GM19452 (cell line): Measurements from ENCODE around the gene SYT1.

Source experiments
- ATAC-seq: cut with Tn5 transposase; IDR thresholded peaks from one replicate; pipeline ENCODE4 v1.9.1; 2021; ENCODE audit not compliant: unreplicated experiment

Gene SYT1

DNA sequence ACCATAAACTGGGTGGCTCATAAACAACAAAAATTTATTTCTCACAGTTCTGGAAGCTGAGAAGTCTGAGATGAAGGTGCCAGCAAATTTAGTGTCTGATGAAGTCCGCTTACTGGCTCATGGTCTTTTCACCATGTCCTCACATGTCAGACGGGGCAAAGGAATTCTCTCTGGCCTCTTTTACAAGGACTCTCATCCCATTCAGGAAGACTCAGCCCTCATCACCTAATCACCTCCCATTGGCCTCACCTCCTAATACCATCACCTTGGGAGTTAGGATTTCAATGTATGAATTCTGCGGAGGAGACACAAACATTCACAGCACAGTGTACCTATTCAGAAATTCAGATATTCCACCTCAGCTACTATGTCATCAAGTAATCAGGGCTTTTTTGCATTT lies 468.6 kb downstream of the SYT1 start:
- no peak for ATAC-seq

DNA sequence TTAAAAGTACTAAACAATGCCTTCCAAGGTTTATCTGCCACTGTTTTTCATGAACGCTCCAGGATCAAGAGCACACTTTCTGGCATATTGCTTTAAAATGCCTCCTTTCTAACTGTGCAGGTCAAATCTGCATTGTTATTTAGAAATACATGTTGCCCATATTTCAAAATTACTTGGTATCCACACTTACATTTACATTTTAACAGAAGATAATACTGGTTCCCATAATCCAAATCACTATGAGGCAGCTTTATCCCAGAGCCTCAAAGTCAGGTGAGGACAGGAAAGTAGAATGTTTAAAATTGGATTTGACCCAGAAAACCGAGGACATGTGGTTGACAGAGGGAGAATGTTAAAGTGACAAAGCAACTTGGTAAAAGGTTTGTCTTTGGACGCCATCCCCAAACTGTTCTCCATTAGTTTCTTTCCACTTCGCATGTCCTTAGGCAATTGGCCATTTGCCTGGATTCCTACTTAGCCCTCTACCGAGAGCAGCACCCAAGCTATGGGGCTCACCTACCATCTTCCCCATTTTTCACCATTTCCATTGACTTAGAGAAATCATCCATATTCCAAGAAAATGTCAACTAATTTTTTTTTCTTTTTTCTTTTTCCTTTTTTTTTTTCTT lies 473.2 kb downstream of the SYT1 start:
- no peak for ATAC-seq

DNA sequence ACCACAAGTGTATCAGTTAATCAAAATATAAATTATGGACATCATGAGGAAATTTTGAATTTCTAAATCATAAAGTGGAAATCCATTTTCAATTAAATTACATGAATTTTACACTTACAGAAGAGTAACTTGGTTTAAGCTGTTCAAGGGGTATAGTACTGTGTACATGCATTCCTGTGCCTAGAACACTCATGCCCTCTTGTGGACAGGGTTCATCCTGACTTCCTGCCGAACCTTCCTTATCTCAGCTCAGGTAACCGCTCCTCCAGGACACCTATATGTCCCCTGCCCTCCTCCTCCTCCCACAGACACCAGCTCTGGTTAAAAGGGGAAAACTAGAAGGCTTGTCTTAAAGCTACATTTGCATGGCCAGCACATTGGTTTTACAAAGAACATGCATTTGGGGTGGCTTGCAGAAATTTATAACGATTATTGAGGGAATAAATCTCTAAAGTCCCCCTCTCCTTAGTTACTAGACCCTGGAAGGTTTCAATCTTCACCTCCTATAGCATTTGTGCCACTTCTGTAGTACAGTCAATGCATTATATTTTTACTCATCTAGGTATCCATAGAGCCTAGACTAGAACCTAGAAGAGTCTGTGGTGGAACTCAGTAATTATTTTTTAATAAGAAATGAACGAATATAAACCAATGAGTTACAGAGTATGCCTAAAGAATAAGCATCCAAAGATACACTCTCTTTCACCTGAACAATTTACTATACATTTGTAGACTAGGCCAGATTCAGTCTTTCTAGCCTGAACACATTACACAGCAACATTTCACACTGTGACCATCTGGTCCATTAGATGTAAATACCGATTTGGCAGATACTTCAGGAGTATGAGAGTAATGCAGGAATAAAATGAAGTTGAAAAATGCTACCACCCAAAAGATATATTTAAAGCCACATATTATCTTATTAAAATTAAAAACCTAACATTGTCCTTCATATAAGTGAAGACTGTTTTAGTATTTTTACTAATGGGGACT lies 480.6 kb downstream of the SYT1 start:
- ATAC-seq: peak; percentile 73

DNA sequence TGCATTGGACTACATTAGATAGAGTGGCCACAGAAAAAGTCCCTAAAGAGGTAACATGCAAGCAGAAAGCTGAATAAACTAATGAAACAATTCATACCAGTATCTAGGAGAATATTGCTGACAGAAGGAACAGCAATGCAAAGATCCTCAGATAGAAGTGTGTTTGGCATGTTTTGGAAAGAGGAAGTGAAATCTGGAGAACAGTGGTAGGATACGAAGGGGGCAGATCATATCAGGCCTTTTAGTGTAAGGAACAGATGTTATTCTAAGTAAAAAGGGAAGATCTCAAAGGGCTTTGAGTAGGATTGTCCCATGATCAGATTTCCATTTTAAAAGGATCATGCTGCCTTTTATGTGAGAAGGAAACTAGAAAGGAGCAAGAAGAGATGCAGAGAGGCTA lies 483.3 kb downstream of the SYT1 start:
- no peak for ATAC-seq

DNA sequence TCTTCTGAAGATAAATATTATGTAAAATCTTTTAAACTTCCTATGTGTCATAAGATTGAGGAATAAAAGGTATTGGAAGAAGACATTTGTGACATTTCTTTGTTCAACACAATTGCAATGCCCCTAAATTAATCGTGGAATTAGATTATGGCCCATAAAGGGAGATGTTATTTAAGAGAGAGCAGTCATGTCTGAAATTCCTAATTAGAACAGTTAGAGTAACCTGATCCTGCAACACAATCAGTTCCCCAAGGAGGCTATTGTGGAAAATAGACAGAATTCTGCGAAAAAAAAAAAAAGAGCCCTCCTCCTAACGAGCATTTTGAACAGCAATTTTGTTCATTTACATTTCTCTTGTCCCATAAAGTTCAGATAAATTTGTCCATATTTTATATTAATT lies 486.7 kb downstream of the SYT1 start:
- no peak for ATAC-seq

DNA sequence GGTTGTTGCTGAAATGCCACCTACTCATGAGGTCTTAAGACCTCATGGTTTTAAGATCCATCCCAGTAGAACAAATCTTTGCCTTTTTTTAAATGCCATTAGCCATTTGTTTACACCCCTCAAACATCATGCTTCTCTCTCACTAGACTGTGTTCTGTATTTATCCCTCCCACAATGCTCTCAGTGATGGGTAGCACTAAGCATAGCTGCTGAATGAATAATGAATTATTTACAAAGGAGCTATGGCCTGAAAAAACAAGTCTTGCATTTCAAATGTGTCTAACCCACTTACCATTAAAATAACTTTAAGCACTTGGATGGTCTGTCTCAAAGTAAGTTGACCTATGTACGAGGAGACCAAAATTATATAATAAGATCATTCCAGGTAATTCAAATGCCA lies 491.6 kb downstream of the SYT1 start:
- ATAC-seq: no peak

DNA sequence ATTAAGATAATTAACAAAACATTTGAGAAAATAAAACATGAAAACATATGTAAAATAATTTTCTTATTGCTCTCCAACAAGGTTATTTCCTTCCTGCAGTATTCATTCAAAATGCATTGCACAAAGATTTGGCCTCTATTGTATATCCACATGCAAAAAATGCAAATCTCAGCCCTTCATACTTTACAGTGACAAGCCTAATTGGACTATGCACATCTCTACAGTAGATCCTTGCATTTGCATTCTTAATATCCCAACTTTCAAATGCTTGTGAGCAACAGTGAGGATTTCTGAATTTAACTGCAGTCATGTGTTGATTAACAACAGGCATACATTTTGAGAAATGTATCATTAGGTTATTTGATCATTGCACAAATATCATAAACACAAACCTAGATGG lies 492.5 kb downstream of the SYT1 start:
- ATAC-seq: no peak

DNA sequence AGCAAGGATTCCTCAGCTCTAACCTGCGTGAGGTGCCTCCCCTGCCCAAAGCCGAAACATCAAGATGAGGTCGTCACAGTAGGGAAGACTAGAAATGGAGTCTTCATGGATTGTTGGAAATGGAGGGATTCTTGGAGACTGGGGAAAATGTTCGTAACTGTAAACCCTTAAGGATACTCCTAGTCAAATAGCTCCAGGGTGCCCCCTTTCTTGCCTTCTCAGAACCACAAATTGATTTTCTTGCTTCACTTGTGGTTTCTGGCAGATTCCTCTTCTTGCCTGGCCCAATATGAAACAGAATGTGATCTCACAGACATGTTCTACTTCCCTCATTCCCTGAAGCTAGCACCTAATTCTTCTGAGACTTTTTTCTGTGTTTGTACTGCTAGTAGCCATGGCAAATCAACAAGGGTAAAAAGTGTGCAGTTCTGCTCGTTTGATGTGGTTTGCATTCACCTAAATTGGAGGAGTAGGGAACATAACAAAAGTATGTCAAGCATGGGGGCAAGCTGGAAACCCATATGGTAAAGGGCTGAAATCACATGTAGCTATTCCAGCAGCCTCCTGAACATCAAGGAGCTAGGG lies 494.2 kb downstream of the SYT1 start:
- ATAC-seq: no peak

DNA sequence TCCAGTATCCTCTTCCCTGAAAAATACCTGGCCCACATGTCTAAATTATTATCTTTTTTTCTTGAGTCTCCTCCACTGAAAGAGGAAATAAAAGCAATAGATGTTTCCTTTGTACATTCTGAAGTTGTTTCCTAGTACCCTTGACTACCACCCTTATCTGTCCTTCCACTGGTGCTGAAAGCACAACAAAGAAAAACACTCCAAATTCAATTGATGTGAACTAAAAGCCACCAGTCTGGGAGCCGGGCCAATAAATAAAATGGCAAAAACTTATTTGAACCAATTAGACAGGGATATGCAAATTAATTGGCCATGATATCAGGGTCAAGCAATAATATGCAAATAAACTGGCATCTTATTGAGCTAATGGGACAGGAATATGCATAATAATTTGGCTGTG lies 495.7 kb downstream of the SYT1 start:
- no peak for ATAC-seq

DNA sequence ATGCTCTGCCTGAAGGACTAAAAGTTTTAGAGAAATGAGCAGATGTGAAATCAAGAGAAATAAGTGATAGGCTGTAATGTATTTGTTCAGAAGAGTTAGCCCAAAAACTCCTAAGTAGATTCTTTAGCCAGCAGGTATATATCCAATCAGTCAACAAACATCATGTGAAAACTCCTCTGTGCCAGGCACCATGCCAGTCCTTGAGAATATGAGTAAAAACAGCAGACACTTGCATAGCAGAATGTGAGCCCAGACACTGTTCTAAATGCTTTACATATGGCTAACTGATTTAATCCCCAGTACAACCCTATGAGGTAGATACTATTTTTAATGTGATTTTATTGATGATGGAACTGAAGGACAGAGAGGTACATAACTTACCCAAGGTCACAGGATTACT lies 496.4 kb downstream of the SYT1 start:
- no peak for ATAC-seq

DNA sequence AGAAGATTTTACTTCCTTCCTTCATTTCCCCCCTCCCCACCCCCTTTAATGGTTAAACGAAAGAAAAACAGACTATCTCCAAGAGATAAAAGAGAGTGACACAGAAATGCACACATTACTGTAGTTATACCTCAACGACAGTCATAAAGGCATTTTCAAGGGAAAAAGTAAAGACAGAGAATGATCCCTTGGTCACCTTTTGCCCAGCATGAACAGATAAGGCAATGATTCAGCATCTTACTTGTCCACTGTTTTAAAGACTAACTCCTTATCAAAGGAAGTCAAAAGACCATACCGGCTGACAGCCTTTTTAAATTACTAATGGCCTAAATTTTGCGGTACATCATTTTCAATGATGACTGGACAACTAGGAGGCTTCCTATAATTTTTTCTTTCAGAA lies 499.6 kb downstream of the SYT1 start:
- no peak for ATAC-seq

DNA sequence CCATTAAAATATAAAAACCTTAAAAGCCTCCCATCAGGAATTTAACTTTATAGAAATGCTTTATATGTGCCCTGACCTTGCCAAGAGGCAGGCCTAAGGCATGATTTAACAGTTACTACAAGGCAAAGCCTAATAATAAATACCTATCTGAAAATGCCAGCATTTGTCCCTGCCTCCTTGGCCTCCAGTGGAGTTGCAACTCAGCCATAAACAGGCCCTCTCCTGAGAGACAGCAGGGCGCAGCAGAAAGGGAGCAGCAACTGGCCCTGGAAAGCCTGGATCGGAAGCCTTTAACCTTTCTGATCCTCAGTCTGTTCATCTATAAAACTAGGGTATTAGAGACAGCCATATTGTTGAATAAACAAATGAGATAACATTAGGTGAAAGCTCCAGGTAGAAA lies 501.8 kb downstream of the SYT1 start:
- no peak for ATAC-seq

DNA sequence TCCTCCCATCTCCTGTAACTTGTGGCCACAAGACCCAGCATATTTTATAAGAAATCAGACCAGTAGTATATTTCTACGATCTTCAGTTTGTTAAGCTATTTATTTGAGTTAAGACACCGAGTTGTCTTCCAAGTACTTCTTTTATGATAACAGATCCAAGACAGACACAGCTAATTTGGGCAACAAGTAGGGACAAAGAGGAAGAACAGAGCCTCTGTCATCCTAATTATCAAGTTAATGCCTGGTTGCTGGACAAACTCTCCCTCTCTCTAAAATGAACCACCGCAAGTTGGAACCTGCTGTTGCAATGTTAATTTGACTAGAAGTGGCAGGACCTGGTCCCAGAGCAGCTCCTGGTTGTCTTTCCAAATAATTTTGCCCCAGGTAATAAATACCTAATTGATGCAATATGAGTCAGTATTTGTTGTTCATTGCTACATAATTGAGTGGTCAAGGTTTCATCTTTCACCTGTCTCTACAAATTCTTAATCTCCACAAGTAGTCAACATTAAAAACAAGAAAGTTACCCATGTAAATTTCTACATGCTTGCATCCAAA lies 502.5 kb downstream of the SYT1 start:
- ATAC-seq: no peak

DNA sequence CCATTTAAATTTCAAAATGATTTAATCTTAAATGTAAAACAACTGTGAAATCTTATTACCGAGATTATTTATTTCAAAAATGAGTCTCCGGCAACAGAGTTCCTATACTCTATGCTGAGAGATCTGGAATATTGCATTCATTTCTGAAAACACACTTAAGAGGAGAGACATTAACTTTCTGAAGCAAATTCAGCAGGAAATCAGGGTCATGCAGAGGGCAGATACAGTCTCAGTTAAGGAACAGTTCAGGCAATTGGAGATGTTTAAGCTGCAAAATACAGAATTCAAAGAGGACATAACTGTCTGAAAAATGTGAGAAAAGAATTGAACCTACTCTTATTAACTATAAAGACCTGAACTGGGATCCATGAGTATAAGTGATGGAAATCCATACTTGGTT lies 505.4 kb downstream of the SYT1 start:
- no peak for ATAC-seq

DNA sequence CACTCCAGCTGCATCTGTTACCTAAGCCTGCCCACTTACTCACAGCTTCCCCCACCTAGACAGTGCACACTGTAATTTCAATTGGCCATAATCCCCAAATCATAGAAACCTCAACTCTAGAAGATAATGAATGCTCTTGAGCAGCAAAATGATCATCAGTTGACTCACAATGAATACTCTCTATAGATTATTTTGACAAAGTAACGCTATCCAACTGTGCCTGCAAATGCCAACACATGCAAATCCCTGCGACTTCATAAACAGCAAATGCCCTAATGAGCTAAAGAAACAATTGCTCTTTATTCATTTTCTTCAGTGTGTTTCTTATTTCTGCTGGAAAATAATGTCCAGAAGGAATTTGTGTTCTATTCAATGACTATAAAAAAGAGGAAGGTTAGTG lies 506.7 kb downstream of the SYT1 start:
- no peak for ATAC-seq

DNA sequence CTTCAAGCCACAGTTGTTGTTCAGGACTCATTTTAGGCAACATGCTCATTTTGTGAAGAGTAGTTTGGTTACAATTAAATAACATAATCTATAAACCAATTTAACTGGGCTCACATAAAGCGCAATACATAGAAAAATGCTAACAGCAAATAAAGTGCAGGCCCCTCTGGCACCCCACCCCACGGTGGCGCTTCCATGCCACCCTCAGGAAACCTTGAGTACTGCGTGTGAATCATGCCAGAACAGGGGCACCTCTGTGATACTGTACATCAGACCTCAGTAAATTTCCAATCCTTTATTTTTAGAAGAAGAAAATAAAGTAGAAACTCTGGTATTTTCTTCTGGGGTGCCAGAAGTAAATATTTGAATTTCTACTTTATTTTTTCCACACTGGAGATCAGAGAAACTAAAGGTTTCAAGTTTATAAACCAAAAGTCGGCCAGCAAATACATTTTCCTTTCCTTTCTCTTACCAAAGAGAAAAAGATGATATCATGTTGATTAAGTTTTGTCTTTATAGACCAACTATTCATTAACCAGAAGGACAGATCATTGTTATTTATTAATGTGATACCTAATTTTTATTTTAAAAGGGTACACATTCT lies 509.4 kb downstream of the SYT1 start:
- ATAC-seq: peak; percentile 67

DNA sequence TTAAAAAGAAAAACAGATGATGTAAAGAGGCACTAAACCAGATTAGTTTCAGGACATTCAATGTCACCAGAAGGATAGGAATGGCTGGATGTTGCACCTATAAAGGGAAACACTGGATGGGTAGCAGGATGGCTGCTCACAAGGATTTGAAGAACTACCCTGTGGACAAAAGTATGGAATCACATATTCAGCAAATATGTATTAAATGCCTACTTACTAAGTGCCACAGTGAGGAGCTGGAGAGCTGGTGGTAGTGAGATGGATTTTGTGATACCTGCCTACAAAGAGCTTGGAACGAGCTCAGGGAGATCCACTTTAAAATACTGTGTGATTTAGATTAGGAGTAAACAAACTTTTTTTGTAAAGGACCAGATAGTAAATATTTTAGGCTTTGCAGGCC lies 510.0 kb downstream of the SYT1 start:
- ATAC-seq: no peak

DNA sequence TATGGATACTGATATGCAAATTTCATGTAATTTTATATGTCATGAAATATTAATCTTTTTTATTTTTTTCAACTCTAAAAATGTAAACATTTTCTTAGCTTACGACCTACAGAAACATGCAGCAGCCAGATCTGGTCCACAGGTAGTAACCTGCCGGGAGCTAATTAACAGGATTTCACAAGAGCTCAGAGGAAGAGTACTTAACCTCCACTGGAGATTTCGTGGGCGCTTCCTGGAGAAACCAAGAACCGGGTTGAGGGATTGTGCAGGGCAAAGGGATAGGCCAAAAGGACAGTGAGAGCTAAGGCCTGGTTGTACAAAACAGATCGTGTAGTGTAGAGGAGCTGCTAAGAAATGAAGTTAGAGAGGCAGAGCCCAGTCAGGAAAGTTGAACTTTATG lies 510.5 kb downstream of the SYT1 start:
- ATAC-seq: no peak

DNA sequence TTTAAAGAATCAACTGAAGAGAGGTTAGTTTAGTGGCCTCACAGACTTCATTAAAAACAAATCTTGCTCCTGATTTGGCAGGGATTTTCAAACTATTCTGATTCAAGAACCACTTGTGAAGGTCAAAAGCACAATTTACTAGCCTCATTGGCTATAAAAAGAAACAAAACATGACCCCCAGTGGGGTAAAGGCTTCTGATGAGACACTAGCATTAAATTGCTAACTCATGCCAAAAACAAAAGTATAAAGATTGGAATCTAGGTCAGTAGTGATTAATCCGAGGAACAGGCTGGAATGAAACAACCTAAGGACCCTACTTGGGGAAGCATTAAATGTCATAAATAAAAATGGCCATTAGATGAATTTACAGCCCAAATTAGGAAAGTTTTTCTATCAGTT lies 513.9 kb downstream of the SYT1 start:
- no peak for ATAC-seq

DNA sequence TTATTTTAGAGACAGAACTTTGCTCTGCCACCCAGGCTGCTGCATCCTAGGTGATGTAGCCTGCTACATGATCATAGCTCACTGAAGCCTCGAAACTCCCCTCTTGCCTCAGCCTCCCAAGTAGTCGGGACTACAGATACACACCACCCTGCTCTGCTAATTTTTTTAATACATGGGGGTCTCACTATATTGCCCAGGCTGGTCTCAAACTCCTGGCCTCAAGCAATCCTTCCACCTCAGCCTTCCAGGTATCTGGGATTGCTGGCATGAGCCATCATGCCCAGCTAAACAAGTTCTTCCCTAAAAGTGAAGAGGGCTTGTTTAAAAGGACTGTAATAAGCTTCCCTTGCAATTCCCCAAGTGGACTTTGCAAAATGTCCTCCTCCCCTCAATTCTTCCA lies 515.8 kb downstream of the SYT1 start:
- ATAC-seq: no peak
